ENCODE measurements around the gene COL5A2.
A peak's percentile ranks its signal among the peaks of the same experiment; 100 is the strongest.

COL5A2 gene

GRCh38 chr2:189002079-189002478 is 177.5 kb downstream of the COL5A2 start:
- CTCF ChIA-PET, result no interaction called here
- POLR2A ChIA-PET, result no interaction called here
- TF ChIP-seq CTCF (IDR thresholded peaks at IDR 0.05; ENCODE audit: insufficient read depth, low read length, missing control alignments), result no peak
- DNase-seq (ENCODE audit: low read depth, low spot score), result no peak
- H3K4me3 ChIP-seq (ENCODE audit: low read depth, low read length), result no peak overlapping the region

GRCh38 chr2:189000221-189000620 is 179.3 kb downstream of the COL5A2 start:
- CTCF ChIA-PET, result no interaction called here
- TF ChIP-seq CTCF (IDR thresholded peaks at IDR 0.05; ENCODE audit: insufficient read depth, low read length, missing control alignments), result no peak
- H3K4me3 ChIP-seq (ENCODE audit: low read depth, low read length), result no peak overlapping the region
- POLR2A ChIA-PET, result no interaction called here
- no peak for DNase-seq (ENCODE audit: low read depth, low spot score)

- no peak for DNase-seq (ENCODE audit: low read depth, low spot score)
- CTCF ChIA-PET, result interaction anchor here (1.4 to 1.7 kb wide), 2 partner anchors 472 to 474 kb away, joined by 3 to 5 read pairs; no protein-coding TSS in a partner anchor
- no peak overlapping the region for H3K4me3 ChIP-seq (ENCODE audit: low read depth, low read length)
- TF ChIP-seq CTCF (IDR thresholded peaks at IDR 0.05; ENCODE audit: insufficient read depth, low read length, missing control alignments), result no peak
- POLR2A ChIA-PET, result no interaction called here
Measured at GRCh38 chr2:188997263-188997662, 182.3 kb downstream of the COL5A2 start.

GRCh38 chr2:188993247-188993646 is 186.3 kb downstream of the COL5A2 start:
- no peak overlapping the region for H3K4me3 ChIP-seq (ENCODE audit: low read depth, low read length)
- DNase-seq (ENCODE audit: low read depth, low spot score), result no peak
- POLR2A ChIA-PET, result no interaction called here
- CTCF ChIA-PET, result interaction anchor here (1.1 to 1.2 kb wide), 2 partner anchors 9 to 419 kb away, joined by 3 read pairs; no protein-coding TSS in a partner anchor
- no peak for TF ChIP-seq CTCF (IDR thresholded peaks at IDR 0.05; ENCODE audit: insufficient read depth, low read length, missing control alignments)

- TF ChIP-seq CTCF (IDR thresholded peaks at IDR 0.05; ENCODE audit: insufficient read depth, low read length, missing control alignments), result no peak
- no peak for DNase-seq (ENCODE audit: low read depth, low spot score)
- POLR2A ChIA-PET, result no interaction called here
- no peak overlapping the region for H3K4me3 ChIP-seq (ENCODE audit: low read depth, low read length)
- CTCF ChIA-PET, result interaction anchor here (1.7 kb wide), 1 partner anchor 462 kb away, joined by 8 read pairs; no protein-coding TSS in a partner anchor
Measured at GRCh38 chr2:188986839-188987238, 192.7 kb downstream of the COL5A2 start.

- DNase-seq (ENCODE audit: low read depth, low spot score), result peak; percentile 81
- TF ChIP-seq CTCF (IDR thresholded peaks at IDR 0.05; ENCODE audit: insufficient read depth, low read length, missing control alignments), result no peak
- no peak overlapping the region for H3K4me3 ChIP-seq (ENCODE audit: low read depth, low read length)
- POLR2A ChIA-PET, result interaction anchor here (0.9 to 1.5 kb wide), 4 partner anchors 9 to 197 kb away, joined by 3 to 6 read pairs (median 4); partner anchors contain the start of gene COL3A1
- CTCF ChIA-PET, result interaction anchor here (1.0 to 5.1 kb wide), 20 partner anchors 8 to 465 kb away, joined by 3 to 138 read pairs (median 4); no protein-coding TSS in a partner anchor
Measured at GRCh38 chr2:188984680-188985079, 194.9 kb downstream of the COL5A2 start.

Data from AG04449 (cell line).